ENCODE data around the gene CERS3.

Gene CERS3

GRCh38 chr15:100383302-100384107 lies 145.2 kb downstream of the CERS3 start:
- ATAC-seq (no peak), DNase-seq (peak; percentile 10)

- no peak for ATAC-seq
Observed at GRCh38 chr15:100373942-100374341, 154.8 kb downstream of the CERS3 start.

GRCh38 chr15:100373120-100373896 lies 155.4 kb downstream of the CERS3 start:
- ATAC-seq = peak; percentile 32
- DNase-seq = no peak

More at GRCh38 chr15:100373942-100374341, 154.8 kb downstream of the CERS3 start:
- no peak for DNase-seq

GRCh38 chr15:100372739-100373119 lies 156.0 kb downstream of the CERS3 start:
- no peak for DNase-seq
- ATAC-seq = no peak

GRCh38 chr15:100355342-100355741 lies 173.4 kb downstream of the CERS3 start:
- DNase-seq (no peak), ATAC-seq (no peak)

GRCh38 chr15:100353449-100353848 lies 175.3 kb downstream of the CERS3 start:
- no peak for ATAC-seq

GRCh38 chr15:100350434-100351226 lies 178.1 kb downstream of the CERS3 start:
- DNase-seq (no peak), ATAC-seq (no peak)

More at GRCh38 chr15:100353449-100353848, 175.3 kb downstream of the CERS3 start:
- no peak for DNase-seq
